Fibroblast of villous mesenchyme (primary cell): ENCODE results near the gene TRAPPC2B. TPM values are rescaled to one million over a fixed set of nuclear protein-coding genes. Genes with fewer than 3 reads are reported as not detected.

Experiments used
- DNase-seq: peaks from one replicate; pipeline ENCODE4 v3.0.0-alpha.2; 2010; ENCODE audit warnings: low read depth
- H3K4me3 ChIP-seq: 2 replicates; pipeline ENCODE4 v1.5.1; 2011; ENCODE audit warnings: low read depth, mild to moderate bottlenecking, low read length
- total RNA-seq: library from RNA; depleted of rRNA; stranded (reverse); fragments of >200 nt; gene quantifications from 2 replicates; pipeline ENCODE4 v1.2.3, GENCODE V29; 2012
- TF ChIP-seq, protein P1 (sequence below): IDR thresholded peaks from 2 replicates; pipeline ENCODE4 v1.5.1; 2012; ENCODE audit warnings: low read depth, mild to moderate bottlenecking, low read length; ENCODE audit not compliant: insufficient read depth

The TRAPPC2B gene
- 8.4 and 11.7 TPM in 2 replicates for total RNA-seq

DNA sequence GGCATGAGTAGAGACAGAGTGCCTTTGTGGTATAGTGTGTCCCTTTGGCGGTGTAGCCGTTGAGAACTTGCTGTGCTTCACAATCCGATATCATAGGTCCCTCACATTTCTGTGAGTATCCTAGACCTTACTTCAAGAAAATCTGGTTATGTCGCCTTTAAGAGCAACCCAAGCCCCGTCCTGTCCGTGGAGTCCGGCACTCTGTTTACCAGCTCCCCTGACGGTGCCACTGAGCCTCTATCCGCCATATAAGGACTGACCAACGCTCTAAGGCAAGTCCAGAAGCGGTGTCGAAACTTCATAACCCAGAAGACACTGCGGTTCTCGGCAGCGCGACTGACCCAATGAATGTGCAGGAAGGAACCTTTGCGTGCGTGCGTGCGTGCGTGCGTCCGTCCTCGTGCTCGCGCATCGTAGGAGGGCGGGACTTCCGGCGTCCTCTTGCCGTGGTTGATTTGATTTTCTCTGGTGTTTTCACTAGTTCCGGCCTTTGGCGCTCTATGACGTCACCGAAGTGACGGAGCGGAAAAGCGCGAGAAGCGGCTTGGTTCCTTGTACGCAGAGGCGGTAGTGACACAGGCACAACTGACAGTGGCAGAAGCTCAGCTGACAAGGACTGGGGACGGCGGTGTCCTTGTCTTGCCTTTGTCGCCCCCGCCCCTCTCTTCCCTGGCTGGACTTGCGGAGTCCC is at the start of gene TRAPPC2B, which contains the start of gene ZNF547:
Gene TRAPPC2B, plus strand, starts transcription at position 555 of the 691 bp plus-strand sequence. CDS start 1,283 bp downstream, outside the sequence.
Gene ZNF547, plus strand, starts transcription at position 555 of the 691 bp plus-strand sequence. CDS start 5,005 bp downstream, outside the sequence.
- TF ChIP-seq, protein P1, sequence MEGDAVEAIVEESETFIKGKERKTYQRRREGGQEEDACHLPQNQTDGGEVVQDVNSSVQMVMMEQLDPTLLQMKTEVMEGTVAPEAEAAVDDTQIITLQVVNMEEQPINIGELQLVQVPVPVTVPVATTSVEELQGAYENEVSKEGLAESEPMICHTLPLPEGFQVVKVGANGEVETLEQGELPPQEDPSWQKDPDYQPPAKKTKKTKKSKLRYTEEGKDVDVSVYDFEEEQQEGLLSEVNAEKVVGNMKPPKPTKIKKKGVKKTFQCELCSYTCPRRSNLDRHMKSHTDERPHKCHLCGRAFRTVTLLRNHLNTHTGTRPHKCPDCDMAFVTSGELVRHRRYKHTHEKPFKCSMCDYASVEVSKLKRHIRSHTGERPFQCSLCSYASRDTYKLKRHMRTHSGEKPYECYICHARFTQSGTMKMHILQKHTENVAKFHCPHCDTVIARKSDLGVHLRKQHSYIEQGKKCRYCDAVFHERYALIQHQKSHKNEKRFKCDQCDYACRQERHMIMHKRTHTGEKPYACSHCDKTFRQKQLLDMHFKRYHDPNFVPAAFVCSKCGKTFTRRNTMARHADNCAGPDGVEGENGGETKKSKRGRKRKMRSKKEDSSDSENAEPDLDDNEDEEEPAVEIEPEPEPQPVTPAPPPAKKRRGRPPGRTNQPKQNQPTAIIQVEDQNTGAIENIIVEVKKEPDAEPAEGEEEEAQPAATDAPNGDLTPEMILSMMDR, result no peak
- DNase-seq, result peak; percentile 100
- H3K4me3 ChIP-seq, result peak within 1 kb of the TSS; percentile 72

DNA sequence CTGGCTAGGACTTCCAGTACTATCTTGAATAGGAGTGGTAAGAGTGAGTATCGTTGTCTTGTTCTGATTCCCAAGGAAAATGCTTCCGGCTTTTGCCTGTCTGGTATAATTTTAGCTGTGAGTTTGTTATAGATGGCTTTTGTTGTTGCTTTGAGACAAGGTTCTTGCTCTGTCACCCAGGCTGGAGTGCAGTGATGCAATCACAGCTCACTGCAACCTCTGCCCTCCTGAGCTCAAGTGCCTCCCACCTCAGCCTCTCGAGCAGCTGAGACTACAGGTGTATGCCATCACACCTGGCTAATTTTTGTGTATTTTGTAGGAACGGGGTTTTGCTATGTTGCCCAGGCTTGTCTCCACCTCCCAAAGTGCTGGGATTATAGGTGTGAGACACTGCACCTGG is 49.2 kb upstream of the TRAPPC2B start:
- H3K4me3 ChIP-seq, result no peak overlapping the region
- DNase-seq, result no peak
- TF ChIP-seq, protein P1, result no peak

DNA sequence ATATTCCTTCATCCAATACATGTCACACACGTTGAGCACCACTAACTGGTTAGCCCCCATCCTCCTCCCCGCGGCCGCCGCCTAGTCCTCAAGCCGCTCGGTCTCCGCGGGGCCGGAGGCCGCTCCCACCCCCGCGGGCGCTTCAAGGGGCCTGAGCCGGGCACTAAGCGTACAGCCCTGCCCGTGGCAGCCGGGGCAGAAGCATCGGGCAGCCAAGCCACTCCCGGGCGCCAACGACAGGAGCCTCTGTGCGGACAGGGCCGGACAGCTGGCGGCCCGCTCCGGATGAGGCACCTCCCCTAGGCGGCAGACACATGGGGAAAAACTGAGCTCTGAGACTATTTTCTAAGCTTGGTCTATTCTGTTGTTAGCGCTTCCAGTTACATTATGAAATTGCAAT is 45.8 kb upstream of the TRAPPC2B start:
- TF ChIP-seq, protein P1, result no peak
- DNase-seq, result no peak
- H3K4me3 ChIP-seq, result peak overlapping the region; percentile 29

DNA sequence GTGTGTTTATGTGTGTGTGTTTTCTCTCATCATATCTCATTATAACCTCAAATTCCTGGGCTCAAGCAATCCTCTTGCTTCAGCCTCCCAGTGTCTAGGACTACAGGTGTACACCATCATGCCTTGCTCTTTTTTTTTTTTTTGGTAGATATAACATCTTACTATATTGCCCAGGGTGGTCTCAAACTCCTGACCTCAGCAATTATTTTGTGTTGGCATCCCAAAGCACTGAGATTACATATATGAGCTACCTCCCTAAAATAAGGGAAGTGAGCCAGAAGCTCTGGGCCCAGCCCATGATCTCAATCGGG is 43.5 kb upstream of the TRAPPC2B start:
- TF ChIP-seq, protein P1, result no peak
- H3K4me3 ChIP-seq, result peak overlapping the region; percentile 90
- DNase-seq, result no peak

DNA sequence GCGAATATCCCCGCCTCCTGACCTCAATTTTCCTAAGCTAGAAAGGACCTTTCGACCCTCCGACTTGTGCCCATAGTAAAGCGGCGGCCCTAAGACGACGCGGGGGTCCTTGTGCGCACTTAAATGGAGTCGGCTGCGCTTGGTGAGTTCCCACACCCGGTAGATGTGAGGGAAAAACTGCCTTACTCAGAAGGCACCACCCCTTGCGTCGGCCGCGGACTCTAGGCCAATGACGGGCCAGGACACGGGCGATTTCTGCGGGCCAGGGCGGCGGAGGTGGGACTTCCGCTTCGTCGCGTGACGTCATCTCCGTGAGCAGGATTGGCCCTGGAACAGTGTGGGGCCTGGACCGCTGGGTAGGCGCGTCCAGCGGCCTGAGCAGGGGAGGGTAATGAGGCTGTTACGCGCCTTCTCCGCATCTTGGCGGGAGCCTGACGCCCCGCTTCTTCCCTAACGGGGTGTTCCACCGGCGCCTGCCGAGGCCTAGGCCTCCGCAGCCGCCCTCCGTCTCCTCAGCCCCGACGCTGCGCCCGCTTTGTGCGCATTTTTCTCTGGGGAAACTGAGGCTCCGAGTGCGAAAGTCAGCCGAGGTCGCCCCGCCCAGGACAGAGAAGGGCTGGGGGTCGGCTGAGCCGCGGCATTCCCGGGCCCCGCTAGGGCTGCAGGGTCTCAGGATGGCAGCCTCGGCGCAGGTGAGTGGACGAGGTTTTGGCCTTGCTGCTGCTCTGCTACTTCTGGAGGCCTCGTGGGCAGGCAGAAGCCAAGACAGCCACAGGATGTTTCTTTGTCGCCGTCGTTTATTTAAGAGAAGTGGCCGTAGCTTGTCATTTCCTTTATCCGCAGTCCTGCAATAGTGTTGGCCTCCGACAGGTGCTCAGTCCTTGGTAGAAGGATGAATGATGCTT is 42.9 kb upstream of the TRAPPC2B start, which contains the start of gene ZNF543:
Gene ZNF543, plus strand, starts transcription at position 293 of the 905 bp plus-strand sequence. Its CDS starts 382 bp downstream, at position 675.
- H3K4me3 ChIP-seq, result peak within 1 kb of the TSS; percentile 90
- TF ChIP-seq, protein P1, result no peak

DNA sequence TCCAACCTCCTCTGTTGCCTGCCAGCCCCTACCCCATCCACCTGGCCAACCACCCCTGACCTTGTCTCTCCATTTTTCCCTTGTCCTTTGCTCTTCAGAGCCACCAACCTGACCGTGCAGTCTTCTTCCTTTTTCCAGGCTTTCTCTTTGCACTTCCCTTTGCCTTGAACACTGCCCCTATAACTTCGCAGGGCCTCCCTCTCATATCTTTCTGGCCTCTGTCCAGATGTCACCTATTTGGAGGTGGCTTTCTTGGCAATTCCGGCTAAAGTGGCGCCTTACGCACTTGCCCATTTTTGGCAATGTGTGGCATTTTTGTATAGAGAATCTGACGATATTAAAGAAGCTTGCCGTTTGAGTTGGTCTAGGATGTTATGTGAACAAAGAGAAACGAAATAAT is 42.2 kb upstream of the TRAPPC2B start:
- DNase-seq, result no peak
- TF ChIP-seq, protein P1, result no peak

More for the DNA sequence above, 42.9 kb upstream of the TRAPPC2B start, which contains the start of gene ZNF543:
- peak; percentile 97 for DNase-seq

More for the DNA sequence above, 42.2 kb upstream of the TRAPPC2B start:
- peak overlapping the region; percentile 90 for H3K4me3 ChIP-seq
